NCI-H345 (cell line): Measurements from ENCODE around the gene COQ8B.
A peak's percentile ranks its signal among the peaks of the same experiment; 100 is the strongest.
"Not testable (repeated sequence)": the region's sequence is repeated elsewhere in the genome, so short reads cannot be mapped to it uniquely, and the experiment has no call there.

ENCODE experiments used
- DNase-seq: peaks from one replicate; lab custom pipeline; 2025; lab: John Stamatoyannopoulos, UW

The COQ8B gene

DNA sequence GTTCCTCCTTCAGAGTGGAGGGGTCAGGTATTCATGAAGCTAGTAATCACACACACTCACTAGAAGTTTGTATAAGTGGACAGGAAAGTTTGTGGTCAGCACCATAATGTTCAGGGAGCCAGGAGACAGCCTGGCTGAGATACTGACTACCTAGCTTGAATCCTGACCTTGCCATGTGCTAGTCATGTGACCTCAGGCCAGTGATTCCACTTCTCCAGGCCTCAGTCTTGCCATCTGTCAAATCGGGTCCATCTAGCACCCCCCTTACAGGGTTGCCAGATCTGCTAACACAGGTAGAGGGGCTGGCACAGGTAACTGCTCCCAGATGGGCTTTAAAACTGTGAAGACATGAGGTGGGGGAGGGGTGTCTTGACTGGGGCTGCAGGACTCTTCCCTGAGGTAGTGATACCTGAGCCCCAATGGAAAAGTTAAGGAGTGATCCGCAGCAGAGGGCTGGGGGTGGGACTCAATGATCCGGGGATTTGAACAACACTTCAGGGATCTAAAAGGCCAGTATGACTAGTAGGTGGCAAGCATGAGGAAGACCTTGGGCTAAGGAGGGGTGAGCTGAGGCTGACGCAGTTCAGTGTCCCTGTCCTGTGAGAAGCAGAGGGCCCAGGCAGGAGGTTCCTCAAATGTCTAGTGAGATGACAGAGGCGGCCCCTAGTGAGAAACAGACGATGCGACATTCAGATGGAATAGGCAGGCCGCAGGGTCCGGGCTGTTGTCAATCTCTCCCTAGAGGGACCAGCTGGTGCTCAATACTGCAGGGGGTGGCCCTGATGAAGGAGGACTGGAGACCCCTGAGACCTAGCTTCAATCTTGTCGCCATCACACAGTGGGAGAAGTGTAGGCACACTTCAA lies 25.1 kb upstream of the COQ8B start:
- no peak for DNase-seq

- no peak for DNase-seq
Observed at GRCh38 chr19:40740747-40741146, 24.1 kb upstream of the COQ8B start.

- DNase-seq: no peak
Observed at GRCh38 chr19:40739871-40740703, 23.4 kb upstream of the COQ8B start.

GRCh38 chr19:40739030-40739839 lies 22.5 kb upstream of the COQ8B start:
- DNase-seq: no peak

- no peak for DNase-seq
Observed at GRCh38 chr19:40737102-40737644, 20.5 kb upstream of the COQ8B start.

DNA sequence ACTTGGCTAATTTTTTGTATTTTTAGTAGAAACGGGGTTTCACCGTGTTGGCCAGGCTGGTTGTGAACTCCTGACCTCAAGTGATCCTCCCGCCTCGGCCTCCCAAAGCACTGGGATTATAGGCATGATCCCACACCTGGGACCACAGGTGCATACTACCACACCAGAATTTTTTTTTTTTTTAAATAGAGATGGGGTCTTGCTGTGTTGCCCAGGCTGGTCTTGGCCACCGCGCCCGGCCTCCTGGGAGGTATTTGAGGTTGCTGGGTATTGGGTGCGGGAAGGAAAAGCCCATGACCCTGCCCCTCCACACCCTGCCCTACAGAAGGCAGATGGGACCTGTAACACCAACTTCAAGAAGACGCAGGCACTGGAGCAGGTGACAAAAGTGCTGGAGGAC lies 20.0 kb upstream of the COQ8B start:
- DNase-seq: no peak

DNA sequence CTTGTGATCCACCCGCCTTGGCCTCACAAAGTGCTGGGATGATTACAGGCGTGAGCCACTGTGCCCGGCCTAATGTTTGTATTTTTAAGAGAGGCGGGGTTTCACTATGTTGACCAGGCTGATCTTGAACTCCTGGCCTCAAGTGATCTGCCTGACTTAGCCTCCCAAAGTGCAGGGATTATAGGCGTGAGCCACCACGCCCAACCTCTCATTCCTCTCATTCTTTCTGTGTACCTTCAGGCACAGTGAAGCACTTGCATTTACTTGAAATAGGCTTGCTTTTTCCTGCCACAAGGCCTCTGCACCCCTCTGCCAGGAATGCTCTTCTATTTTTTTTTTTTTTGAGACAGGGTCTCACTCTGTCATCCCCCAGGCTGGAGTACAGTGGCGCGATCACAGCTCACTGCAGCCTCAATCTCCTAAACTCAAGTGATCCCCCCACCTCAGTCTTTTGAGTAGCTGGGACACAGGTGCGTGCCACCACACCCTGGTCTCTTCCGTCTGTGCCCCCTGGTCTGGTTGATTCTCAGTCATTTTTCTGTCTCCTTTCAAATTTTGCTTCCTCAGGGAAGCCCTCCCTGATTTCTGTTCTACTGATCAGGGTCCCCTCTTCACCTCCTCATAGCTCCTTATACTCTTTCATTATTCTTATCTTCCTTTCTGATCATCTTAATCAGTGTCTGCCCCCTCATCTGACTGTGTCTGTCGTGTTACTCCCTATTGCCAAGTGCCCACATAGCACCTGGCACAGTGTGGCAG lies 18.5 kb upstream of the COQ8B start:
- no peak for DNase-seq

GRCh38 chr19:40733149-40733548 lies 16.5 kb upstream of the COQ8B start:
- DNase-seq: no peak

- not testable (repeated sequence) for DNase-seq
Observed at GRCh38 chr19:40732304-40732703, 15.6 kb upstream of the COQ8B start.

- DNase-seq: not testable (repeated sequence)
Observed at GRCh38 chr19:40730065-40730464, 13.4 kb upstream of the COQ8B start.

GRCh38 chr19:40726279-40726678 lies 9.6 kb upstream of the COQ8B start:
- no peak for DNase-seq

- DNase-seq: no peak
Observed at GRCh38 chr19:40724855-40725254, 8.2 kb upstream of the COQ8B start.

- no peak for DNase-seq
Observed at GRCh38 chr19:40724315-40724714, 7.6 kb upstream of the COQ8B start.

GRCh38 chr19:40723661-40724254 lies 7.1 kb upstream of the COQ8B start:
- DNase-seq: no peak

DNA sequence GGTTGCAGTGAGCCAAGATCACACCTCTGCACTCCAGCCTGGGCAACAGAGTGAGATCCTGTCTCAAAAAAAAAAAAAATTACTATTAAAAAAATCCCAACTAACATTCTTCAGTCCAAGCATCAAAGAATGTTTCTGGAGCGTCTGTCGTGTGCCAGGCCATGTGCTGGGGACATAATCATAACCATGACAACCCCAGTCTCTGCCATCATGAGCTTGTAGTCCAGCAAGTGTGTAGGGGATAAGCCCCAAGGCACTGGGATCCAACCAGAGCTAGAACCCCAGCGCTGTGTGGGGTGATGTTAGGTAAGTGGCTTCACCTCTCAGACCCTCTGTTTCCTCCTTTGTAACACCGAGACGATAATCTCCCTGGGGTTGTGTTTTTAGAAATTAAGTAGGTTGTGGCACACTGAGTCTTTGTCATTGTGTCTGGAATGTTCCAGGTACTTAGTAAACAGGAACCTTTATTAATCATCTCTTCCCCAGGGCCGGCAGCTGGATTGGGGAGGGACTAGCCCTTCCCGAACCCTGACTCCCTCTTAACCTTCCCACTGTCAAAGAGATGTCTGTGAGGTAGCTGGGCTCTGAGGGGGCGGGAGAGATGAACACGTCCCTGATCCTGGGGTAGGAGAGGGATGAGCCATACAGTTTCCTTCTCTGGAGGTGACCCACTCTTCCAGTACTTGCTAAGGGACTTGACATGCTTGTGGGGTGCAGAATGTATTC lies 5.4 kb upstream of the COQ8B start:
- no peak for DNase-seq

DNA sequence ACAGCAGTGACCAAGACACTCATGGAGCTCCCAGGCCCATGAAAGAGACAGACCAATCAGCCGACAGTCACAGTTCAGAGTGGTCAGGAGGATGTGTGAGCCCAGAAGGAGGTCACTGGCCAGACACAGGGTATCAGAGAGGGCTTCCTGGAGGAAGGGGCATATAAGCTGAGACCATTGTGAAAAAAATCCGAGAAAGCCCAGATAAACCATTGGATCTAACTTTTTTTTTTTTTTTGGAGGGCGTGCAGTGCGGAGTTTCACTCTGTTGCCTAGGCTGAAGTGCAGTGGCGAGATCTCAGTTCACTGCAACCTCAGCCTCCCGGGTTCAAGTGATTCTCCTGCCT lies 4.4 kb upstream of the COQ8B start:
- DNase-seq: no peak

DNA sequence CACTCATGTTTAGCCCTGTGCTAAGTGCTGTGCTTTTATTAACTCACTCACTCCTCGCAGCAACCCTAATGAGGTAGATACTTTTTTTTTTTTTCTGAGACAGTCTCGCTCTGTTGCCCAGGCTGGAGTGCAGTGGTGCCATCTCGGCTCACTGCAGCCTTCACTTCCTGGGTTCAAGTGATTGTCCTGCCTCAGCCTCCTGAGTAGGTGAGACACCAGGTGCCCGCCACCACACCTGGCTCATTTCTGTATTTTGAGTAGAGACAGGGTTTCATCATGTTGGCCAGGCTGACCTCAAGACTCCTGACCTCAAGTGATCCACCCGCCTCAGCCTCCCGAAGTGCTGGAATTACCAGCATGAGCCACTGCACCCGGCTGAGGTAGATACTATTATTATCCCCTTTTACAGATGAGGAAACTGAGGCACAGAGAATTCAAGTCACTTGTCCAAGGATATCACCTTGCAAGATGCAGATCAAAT lies 2.8 kb upstream of the COQ8B start:
- DNase-seq: no peak

DNA sequence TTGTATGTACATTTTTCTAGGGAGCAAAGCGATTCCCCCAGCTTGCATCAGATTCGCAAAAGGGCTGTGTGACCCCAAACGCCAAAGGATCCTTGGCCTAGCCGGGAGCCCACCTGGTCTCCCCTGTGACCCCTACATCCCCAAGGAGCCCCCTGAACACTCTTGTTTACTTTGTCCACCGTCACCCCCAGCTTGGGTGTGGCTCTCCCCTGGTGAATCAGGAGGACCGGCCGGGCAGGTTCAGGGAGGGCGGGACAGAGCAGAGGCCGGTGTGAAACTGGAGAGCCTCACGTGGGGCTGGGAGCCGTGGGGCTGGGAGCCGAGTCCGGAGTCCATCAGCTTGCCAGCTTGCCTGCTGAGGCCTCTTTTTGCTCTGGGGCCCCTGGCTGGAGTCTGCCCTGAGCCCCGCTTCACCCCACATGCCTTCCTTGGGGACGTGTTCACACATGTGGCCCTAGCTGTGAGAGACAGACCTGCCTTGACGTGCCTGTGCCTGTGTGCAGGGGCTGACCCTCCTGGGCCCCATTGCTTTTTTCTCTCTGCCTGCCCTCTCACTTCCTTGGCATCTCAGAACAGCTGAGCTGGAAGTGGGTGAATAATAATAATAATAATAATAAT lies 2.2 kb upstream of the COQ8B start:
- DNase-seq: peak; percentile 23

- no peak for DNase-seq
Observed at GRCh38 chr19:40717880-40718773, 1.4 kb upstream of the COQ8B start.
